ENCODE results near the gene ERC2.

ERC2 gene

DNA sequence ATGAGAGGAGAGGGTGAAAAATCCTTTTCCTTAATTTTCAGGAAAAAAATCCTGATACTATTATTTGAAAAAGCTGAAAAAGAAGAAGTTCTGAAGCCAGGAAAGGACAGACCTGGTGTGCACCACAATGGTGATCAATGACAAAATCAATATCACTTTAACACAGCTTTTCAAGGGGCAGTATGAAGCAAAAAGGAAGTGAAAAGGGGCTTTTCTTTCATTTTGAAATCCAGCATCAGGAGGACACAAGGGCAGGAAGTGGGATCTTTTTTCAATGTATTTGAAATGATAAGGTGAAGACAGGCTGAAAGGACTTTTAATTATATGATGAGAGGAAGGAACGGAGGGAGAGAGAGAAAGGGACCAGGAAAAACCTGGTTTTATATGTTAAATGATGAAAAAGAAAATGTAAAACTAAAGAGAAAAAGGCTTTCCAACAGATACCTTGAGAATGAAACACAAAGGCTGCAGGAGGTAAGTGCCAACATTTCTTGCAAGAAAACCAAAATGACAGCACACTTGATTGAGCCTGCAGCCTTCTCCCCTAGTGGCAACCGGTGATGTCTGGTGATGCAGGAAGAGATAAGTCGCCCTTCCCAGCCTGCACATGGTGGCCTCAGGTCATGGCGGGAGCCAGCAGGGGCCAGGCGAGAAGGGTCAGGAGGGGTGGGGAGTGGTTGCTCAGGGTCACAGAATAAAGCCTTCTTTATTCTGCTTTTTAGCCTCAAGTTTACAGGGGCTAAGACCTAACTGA, 744.4 kb downstream of the ERC2 start:
- DNase-seq: no peak

DNA sequence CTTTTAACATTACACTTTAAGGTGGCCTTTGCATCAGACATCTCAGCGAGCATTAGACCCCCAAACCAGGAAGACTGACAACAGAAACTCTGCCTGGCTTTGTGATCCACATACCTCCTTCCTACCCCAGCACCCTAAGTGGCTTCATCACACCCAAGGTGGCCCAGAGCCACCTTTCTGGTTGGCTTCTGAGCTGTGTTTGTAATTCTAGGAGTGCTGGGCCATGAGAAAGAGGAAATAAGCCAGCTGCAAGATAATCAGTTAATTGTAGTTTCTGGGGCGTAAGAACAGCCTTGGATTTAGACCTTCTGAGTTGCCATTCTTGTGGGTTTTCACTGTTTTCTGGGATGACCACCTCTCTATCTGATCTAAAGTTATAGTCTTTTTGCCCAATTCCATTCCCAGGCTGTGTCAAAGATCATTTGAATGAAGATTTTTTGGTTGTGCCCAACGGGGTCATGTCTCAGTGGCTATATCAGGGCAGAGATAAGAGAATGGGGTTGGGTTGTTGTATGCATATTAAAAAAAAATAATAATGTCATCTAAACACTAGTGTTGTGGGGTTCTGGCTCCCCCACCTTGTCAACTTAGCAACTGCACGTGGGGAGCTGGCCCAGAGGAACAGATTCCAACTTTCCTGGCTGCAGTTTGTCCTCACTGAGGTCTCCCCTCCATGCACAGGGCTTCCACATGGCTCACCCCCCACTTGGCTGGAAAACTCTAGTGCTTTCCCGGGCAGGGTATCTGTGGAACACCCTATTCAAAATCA, 746.4 kb downstream of the ERC2 start:
- DNase-seq: no peak

DNA sequence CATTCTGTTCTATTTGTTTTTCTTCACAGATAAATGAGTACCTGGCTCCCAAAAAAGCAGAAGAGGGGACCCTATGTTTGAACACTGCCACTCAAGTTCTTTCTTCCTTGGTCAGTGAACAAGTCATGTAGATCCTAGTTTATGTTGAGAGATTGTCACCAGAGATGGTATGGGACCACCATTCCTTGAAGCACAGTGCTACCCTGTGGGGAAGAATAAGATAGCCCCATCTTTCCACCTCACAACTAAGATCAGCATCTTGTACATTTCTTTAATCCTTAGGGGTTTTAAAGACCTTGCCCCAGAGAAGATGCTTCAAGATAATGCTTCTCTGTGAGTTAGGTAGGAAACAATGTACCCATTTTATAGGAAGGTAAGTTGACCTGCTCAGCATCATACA, 747.7 kb downstream of the ERC2 start:
- no peak for DNase-seq

DNA sequence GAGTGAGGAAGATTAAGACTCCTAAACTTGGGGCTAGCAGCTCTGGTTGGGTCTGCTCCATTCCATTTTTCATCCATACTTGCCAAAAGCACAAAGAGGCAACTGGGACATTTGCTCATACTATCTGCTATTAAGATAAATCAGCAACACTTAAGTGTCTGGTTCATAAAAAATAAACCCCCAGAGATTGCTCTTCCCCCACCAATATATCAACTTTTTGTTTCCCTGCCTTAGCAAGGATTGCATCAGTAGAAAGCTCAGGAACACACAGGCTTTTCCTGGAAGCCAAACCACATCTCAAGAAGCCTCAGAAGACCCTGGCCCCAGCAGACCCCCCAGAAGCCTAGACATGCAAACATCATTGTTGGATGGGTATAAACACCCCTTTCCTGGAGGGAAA, 748.8 kb downstream of the ERC2 start:
- no peak for DNase-seq

DNA sequence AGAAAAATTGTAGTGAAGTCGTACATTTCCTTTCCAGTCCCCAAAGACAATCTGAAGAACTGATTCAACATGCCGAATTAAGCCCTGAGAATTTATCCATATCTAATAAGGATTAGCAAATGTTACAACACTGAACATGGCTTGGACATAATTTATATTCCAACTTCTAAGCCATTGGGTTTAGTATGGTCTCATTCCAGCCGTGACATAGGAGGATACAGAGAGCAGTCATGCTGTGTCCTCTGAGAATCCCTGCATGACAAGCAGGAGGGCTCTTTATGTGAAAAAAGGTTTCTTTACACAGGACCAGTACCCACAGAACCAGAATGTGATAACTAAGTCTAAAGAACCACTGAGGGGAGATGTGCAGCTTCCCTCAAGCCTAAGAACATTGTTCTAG, 749.3 kb downstream of the ERC2 start:
- no peak for DNase-seq

DNA sequence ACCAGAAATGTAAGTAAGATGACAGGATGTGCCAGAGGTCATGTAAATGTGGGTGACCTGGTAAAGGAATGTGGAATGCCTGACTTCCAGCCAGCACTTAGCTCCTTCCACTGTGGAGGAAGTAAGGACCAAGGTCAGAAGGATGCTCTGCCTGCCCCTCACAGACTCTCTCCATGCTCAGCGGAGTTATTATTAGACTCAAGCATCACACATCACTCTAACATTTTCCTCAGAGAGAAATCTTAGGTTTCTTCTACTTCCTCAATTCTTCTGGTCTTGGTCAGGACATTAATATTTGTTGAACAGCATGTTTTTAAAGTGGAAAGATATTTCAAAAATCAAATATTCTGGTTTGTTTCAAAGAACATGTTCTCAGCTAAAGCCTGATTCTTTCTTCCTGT, 749.7 kb downstream of the ERC2 start:
- DNase-seq: no peak

DNA sequence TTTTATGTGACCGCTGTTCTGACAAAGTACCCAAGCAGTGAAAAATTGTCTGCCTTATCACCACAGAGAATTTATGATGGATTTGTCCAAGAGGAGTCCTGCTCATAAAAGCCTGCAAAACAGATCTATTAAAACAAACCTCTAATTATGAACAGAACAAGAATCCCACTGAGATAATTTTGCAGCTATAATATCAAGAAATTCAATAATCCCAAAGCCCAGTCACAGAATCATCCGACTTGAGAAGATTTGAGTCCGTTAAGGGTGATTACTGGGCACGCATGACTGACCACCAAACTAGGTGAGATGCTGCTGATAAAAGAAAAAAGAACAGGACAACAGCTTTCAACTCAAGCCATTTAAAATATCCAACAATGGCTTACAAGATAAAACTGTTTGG, 750.2 kb downstream of the ERC2 start:
- DNase-seq: no peak

DNA sequence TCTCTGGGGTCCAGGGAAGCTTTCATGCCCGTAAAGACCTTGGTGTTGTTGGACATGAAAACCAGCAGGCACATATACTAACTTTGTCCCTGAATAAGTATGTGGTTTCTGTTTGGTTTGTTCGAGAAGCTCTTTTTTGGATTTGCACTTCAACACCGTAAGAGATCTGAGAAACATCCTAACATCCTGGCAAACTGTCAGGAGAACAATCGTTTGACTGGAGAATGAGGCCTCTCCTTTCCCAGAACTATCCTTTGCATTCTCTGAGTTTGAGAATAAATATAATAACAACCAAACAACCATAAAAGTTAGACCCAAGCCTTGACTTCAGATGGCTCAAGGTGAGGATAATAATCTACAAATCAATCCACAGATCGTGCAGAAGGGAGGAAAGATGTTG, 750.8 kb downstream of the ERC2 start:
- no peak for DNase-seq

DNA sequence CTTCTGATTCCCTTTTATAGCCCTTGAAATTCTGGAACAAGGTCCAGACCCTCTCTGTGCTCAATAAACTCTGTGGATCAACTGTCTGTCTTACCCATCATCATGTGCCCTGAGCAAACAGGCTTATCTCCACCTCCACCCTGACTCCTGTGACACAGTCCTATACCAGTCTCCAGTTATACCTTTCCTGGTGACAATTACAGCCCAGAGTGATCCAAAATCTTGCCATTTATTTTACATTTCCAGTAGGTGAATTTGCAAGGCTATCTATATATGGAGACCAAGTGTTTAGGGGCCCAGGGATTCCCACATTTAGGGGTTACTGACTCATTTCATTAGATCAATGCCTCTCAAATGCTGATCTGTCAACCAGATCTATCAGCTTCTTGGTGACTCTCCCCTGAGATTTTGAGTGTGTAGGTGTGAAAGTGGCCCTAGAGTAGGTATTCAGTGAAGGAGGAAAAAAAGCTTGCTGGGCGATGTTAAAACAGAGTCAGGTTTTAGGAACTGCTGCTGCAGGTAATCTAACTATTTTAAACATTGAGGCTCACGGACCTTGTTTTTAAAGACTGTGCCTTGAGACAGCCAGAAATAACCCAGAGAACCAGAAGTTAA, 751.5 kb downstream of the ERC2 start:
- no peak for DNase-seq

DNA sequence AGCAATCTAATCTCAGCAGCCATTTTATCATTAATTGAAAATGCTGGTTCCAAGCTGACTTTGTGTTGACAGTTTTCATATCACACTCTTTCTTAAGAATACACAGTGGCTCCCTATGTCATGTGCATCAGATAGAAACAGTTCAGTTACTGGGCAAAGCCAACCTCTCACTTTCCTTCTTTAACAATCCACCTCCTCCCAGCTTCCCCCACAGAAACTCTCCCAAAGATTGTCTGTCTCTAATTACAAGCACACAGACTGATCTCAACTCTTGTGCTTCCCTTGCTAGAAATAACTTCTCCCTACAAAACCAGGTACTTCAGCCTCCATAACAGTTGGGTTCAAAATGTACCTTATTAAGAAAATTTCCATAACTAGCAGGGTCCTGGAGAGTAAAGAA, 752.2 kb downstream of the ERC2 start:
- DNase-seq: no peak

DNA sequence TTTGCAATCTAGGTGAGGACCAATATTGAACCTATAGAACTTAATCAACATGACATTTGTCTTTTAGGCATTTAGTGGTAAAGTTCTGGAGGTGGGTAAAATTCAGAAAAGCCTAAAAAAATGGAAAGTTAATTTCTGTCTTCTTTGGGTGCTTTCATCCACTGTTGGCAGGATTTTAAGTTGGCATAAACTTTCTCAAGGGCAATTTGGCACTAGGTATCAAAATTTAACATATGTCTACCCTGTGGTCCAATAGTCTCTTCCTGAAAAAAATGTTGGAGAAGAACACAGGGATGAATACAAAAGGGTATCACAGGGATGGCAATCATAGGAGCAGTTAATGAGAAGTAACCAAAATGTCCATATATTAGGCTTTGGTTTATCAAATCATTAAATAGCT, 754.2 kb downstream of the ERC2 start:
- DNase-seq: no peak

DNA sequence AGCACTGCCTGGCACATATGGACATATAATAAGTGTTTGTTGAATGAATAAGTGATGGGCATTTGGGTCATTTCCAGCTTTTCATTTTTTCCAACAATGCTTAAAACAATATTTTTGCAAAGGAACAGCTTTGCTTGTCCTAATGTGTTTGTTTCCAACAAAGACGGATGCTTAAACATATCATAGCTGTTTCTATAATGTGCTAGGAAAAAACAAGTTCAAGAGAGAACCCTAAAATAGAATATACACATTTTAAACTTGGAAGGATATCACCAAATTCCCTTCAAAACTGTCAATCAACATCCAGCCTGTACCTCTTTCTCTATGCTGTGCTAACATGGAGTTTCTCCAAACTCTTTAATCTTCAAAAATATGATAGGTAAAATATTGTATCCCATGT, 756.6 kb downstream of the ERC2 start:
- DNase-seq: no peak

DNA sequence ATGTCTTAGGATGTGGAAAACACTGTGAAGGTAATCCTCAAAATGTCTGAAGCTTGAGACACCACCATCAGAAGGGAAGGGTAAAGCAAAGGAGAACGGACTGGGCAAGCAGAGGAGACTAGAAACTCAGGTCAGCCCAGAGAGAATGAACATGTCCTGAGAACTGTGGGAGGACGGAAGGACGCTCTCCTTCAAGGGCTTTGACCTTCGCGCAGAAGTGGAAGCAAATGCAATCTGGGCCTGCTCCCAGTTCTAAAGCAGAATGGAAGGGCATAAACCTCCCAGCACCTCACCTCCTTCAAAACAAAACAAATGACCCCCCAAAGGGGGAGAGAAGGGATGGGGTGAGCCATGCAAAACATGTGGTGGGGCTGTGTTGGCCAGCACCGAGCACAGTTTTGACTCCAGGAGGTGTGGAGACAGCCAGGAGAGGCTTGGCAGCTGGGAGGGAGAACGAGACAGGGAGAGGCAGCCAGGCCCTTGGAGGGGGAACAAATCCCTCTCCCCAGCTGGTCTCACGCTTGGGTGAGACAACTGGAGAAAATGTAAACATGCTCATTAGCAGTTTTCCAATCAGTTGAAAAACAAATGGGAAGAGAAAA, 758.8 kb downstream of the ERC2 start:
- DNase-seq: no peak

DNA sequence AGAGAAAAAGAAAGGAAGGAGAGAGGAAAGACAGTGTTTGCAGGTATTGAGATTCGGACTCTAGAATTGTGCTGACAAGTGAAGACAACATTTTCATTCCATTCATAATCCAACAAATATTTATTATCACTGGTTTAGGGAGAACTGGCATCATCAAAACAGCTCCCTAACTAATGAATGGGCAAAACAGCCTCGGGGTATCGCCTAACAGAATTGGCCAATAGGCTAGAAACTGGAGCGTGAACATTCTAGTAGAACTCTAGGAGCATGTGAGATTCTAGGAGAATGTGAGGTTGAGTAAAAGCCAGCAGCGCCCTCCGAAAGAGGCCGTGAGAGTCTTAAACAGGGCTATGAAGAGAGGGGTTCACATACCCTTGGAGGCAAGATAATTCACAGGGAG, 759.3 kb downstream of the ERC2 start:
- DNase-seq: no peak

DNA sequence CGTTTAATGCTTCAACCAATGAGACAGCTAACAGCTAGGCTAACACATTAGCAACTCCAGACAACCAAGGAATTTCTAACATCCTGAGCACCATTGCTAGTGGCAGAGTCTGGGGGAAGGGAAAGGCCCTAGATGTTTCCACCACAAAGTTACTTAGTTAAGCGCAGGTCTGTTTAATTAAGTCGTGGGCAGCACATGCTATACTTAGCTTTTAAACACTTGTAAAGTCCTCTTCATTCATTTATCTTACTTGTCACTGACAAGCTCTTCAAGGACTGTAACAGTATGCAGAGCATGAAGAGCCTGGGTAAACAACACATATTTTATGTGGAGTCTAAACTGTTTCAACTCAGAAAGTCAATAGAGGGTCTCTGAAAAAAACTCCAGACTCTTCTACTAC, 760.0 kb downstream of the ERC2 start:
- no peak for DNase-seq

DNA sequence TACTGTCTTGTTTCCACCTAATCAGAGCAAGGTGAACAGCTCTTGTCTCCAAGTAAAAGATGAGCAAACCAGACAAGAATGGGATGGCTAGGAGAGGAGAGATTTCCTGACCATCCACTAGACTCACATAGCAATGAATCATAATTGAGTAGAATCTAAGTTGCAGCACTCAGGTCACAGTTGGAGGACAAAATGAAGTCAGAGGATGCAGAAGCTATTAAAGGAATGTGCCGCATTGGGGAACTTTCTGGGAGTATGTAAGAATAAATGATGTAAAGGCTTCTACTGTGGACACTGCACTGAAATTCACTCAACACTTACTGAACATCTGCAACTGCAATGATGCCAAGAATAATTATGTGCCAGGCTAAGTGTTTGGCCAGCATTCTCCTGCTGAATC, 763.7 kb downstream of the ERC2 start:
- no peak for DNase-seq

DNA sequence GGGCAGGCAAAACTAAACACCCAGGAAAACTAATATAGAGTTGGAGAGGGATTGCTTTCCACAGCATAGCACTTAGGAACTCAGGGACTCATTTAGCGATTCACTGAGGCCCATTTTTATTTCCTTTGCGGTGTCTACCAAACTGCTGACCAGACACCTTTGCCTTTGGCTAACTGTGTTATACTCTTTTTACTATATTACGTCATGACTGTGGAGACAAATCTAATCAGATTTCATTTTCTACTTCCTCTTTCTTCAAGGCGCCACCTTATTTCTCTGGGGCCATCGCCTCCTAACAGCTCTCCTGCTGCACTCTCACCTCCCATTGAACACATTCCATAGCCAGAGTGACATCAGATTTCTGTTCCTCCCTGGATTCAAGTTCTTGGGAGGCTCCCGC, 765.4 kb downstream of the ERC2 start:
- no peak for DNase-seq

DNA sequence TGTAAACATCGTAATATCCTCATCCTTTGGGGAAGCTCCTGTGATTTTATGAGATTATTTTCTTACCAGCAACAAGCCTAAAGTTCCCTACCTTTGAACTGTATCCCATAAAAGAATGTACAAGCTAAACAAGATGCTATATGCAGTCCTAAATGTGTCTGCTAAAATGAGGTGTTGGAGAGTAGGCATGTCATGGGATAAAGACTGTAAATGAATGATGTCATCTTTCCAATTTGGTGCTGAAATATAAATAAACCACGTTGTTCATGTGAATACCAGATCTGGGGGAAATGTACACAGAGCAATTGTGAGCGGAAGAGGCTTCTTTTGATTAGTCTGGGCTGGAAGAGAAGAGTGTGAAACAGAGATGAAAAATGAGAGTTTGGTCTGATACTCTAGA, 766.3 kb downstream of the ERC2 start:
- no peak for DNase-seq

DNA sequence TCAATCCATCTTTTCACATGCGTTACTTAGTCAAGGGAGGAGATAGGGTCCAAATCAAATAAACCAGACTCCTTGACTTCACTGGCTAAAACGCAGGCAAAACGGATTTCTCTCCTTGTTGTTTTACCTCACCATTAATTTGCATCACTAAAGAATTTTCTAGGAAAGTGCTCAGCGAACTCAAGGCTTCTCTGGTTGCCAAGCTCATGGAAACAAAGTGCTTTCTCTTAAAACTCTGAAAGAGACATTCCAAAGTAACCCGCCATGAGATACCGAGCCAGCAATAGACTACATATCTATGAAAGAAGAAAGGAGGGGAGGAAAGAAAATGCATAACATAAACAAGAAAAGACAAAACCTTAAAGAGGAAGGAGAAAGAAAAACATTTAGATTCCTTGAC, 769.4 kb downstream of the ERC2 start:
- DNase-seq: no peak

DNA sequence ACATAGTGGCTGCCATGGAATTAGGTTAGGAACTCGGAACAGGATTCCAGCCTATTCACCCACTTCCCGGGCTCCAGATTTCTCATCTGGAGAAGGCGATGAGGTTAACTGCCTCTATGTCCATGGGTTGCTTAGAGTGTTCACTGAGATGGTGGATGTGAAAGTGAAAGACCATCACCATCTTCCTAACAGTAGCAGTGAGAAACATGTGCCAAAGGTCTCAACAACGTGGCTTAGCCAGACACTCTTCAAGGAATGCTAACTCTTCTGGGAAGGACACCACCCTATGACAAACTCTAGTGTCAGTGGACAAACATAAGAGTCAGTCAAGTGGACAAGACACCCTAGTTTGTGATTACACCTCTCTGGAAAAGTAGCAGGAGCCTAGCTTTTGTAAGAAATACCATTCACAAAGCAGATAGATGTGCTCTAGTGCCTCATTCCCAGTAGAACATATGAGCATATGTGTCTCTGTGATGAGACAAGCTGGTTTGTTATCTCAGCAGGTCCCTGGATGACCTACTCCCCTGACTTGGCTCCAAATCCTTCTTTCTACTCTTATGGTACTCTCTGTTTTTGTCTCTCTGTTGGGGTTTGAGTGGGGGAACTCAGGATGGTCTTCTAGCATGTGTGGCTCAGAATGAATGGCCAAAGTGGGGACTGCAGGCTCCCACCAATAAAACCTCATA, 770.9 kb downstream of the ERC2 start:
- no peak for DNase-seq

DNA sequence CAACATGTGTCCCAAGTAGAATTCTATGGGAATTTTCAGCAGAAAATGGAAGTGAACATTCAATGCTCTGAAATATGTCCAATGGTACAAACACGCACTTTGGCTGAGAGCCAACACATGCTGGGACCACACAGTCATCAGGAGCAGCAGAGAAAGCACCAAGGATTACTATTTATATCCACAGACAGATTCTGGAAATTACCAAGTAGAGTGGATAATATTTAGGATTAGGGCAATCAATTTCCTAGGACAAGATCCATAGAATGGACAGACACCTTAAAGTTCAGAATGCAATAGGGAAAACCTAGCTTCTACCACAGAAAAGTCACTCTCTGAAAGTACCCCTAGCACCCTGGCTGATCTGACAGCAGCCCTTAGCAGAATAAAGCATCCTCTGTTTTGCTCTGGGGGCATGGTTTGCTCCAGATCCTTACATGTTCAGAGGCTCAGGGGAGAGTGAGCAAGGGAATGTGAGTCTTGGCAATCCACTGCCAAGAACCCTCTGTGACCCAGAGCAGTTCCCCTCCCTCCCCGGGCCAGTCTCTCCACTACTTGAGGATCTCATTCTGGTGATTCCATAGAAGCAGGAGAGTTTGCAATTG, 775.2 kb downstream of the ERC2 start:
- no peak for DNase-seq

DNA sequence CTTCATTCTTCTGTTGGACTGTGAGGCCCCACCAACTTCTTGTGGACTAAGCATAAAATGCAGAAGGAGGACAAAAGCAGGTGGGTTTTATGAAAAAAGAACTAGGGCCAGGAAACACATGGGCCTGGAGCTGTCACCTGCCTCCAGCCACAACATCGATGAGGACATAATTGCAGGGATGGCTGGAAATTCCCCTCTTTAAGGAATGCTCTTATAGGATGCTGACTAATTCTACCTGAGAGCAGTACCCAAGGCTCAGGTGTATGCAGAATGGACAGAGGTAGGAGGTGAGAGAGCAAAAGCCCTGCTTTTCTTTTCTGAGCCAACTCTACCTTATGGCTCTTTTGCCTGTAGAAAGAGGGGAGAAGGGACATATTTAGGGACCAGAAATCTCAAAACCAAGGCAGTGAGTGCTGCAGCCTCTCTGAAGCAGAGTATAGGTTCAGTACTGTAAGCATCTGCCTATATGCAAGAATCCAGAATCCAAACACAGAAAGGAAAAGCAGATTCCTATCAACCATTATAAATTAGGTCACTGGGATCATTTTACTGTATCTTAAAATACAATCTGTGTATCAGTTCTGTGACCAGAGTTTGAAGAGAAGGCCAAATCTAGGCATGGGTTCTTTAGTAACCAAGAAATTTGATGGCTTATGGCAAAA, 775.8 kb downstream of the ERC2 start:
- DNase-seq: no peak

Data from activated naive CD4-positive, alpha-beta T cell treated with anti-CD3 and anti-CD28 coated beads, Interleukin-2, amount 50 U/mL, for 16 hours (primary cell).